GM21576 (cell line): ENCODE results near the gene NFKBIE.
A peak's percentile ranks its signal among the peaks of the same experiment; 100 is the strongest.

Experiments used
- ATAC-seq: cut with Tn5 transposase; IDR thresholded peaks from one replicate; pipeline ENCODE4 v1.9.1; 2021; ENCODE audit warnings: mild to moderate bottlenecking, moderate library complexity; ENCODE audit not compliant: unreplicated experiment

NFKBIE gene

GRCh38 chr6:44227148-44227793 is 38.1 kb downstream of the NFKBIE start:
- no peak for ATAC-seq

GRCh38 chr6:44226368-44227147 is 38.8 kb downstream of the NFKBIE start:
- no peak for ATAC-seq

DNA sequence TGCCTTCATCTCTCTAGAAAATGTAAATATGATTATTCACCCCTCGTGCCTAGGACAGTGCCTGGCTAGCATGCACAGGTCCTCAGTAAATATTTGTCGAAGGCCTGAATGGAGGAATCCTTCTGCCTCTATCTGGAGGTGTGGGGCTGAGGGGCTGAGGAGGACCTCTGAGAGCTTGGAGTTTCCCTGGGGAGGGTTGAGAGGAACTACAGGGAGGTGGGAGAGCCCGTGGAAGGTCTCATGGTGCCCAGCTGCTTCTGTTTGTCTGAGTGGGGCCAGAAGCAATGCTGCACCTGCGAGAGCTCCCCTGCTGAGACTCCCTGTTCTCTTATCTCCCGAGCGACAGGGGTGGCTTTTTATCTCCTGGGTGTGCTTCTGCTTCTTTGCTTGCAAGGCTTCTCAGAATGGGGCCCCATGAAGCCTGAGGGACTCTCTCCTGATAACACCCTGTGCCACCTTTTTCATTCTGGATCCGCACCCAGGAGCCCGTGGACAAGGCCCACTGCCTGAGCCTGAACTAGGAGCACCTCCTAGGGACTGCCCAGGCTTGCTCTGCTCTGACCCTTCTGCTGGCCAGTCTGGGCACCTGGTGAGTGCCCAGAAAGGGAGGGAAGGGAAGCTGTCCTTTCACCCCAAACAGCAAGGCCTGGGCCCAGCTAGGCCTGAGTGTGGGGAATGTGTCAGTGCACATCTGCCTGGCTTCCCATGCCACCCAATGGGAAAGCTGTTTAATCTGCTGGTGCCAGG is 39.6 kb downstream of the NFKBIE start:
- ATAC-seq: no peak

DNA sequence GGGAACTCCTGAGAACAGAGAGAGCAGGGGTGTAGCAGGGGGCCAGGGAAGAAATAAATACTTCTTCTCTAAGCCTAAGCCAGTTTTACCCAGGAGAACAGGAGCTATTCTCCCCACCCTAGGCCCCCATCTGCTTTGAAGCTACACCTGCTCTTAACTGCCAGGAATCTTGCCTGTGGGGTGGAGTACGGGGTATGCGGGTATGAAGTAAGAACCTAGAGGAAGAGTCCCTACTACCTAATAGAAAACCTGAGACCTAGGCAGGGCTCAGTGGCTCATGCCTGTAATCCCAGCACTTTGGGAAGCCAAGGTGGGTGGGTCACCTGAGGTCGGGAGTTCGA is 40.4 kb downstream of the NFKBIE start:
- ATAC-seq: no peak

DNA sequence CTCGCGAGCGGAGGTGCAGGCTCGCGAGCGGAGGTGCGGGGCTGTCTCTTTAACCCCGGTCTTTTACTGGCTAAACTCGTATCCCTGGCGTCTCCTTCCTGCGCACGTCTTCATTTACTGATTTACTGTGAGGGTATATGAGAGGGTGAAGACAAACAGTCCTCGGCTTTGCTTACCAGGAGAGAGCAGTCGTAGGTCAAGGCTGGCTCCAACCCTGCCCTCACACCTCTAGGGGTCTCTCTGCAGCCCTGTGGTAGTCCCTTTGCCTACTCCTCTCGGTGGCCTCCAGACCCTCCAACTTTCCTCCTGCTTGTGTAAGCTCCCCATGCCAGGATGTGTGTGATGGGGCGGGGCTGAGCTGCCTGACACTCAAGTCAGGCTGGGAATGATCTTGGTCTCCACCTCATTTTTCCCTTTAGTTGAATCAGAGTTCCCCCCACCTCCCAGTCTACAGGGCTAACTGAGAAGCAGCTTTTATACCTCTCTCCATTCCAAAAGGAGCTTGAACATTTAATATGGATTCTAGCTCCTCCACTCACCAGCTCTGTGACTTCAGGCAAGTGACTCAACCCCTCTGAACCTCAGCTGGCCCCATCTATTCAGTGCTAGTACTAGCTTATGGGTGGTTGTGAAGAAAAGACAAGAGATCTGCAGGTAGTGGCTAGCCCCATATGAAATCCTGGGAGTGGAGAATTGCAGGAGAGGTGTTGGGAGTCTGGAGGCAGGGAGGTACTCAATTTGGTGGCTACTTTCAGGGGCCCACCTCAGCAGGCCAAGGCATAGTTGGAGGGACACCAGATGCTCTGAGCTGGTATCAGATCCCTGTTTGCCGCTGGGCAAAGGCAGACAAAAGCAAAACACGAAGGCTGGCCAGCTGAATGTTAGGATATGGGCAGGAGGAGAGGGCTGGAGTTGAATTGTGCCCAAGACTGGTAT is 41.1 kb downstream of the NFKBIE start:
- ATAC-seq: no peak

GRCh38 chr6:44223319-44224028 is 41.9 kb downstream of the NFKBIE start, which contains the start of gene SLC29A1:
SLC29A1 (plus strand) TSS chr6:44223595; CDS start chr6:44227314, 3,719 bp downstream.
- ATAC-seq: peak; percentile 35

DNA sequence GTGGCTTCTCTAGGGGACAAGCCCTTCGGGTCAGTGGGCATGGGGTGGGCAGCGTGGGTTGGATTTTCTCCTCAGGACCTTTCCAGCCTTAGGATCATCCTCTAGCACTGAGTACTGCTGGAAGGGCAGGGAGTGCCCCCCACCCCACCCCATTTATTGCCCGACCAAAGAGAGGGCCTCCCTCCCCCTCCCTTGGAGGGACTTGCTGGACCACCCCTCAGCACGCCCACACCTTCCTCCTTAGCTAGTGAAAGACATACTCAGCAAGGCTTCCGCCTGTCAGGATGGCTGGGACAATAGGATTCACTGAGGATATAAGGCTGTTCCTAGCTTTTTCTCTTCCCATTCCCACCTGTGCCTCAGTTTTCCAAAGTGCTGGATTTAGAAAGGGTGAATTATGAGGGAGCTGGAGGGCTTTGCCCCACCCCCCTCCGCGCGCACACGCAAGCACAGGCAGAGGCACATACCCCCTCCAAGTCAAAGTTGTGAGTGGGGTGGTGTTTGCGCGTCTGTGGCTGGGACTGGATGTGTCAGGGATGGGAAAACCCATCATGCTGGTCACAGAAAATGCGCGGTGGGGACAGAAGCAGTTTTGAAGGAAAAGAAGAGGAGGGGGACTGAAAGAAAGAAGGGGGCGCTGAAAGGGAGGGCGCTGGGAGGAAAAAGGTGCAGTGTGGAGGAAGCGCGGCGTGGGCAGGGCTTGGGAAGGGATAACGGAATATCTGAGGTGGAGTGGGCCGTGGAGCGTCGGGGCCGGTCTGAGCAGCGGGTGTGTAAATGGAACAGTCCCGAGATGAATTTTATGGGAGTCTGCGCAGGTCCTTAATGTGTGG is 42.6 kb downstream of the NFKBIE start:
- ATAC-seq: no peak

DNA sequence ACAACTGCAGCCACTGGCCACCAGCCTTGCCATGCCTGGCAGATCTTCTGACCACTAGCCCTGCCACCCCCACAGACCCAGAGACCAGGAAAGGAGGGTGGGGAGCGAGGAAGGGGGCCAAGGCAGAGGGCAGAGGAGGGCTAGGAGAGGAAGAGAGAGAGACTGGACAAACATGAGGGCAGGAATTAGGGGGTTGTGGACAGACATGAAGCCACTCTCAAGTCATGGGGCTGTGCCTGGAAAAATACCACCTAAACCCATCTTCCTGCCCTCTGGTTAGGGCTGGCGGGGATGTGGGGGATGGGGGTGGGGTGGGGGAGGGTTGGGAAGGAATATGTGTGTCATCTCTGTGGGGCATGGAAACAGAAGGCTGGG is 43.4 kb downstream of the NFKBIE start:
- no peak for ATAC-seq

DNA sequence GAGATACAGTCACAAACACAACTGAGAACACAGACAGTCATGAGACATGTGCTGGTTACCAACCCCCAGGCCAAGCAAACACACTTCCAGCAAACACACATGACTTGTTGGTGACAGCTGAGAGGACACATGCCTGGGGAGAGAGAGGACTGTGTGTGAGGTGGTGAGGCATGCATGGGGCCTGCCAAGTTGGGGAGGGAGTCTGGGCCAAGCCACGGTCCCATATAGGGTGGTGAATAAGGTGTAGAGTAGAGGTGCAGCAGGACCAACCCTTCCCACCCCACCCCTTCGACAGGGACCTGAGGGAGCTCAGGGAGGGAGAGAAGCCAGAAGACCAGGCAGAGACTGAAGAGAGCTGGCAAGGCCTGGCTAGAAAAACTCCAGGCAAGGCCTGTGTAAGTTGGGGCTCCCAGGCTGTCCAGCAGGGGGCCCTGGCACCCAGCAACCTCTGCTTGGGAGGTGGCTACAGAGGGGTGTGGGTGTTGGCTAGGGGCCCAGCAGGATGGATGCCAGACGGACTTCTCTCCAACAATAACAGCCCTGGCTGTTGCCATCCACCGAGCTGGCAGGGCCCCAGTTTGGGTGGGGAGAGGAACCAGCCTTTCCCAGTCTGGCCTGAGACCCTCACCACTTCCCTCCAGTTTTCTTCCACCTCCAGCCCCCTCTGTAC is 43.9 kb downstream of the NFKBIE start:
- ATAC-seq: peak; percentile 38

- no peak for ATAC-seq
Measured at GRCh38 chr6:44220913-44221290, 44.4 kb downstream of the NFKBIE start.

- no peak for ATAC-seq
Measured at GRCh38 chr6:44219815-44220784, 45.3 kb downstream of the NFKBIE start.

DNA sequence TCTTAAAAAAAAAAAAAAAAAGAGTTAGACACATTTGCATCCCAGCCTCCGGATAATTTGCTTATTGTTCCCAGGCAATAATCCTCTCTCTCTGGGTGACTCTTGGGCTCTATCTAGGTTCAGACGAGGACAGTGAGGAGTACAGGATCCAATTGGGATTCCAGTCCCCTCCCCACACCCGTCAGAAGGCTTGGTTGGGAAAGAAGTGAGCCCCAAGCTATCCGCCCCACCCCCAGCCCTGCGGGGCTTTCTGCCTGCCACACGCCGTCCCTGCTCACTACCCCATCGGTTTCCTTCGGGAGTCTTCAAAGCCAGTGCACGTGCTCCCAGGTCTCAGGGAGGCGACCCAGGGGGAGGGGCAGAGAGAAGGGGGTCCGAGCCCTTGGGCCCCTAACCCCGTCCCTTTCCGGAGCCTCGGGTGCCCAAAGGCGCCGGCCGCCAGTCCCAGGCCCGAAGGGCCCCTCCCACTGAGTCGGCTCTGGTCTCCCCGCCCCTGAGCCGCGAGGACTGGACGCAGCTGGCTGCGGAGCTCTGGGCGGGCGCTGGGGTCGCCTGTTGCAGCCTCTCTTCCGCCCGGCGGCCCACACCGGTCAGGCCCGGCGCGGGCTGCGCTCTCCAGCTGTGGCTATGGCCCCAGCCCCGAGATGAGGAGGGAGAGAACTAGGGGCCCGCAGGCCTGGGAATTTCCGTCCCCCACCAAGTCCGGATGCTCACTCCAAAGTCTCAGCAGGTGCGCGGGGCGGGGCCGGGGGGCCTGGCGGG is 46.1 kb downstream of the NFKBIE start:
- peak; percentile 51 for ATAC-seq

GRCh38 chr6:44217332-44218143 is 47.8 kb downstream of the NFKBIE start:
- ATAC-seq: no peak

GRCh38 chr6:44216677-44217331 is 48.5 kb downstream of the NFKBIE start, which contains the start of gene MYMX:
MYMX (plus strand) TSS chr6:44216926; CDS start chr6:44217472, 546 bp downstream.
- ATAC-seq: no peak

- ATAC-seq: no peak
Measured at GRCh38 chr6:44214307-44214706, 51.0 kb downstream of the NFKBIE start.
